Chondrocyte (in vitro differentiated cells): Measurements from ENCODE around the gene SYNRG. TPM values are rescaled to one million over a fixed set of nuclear protein-coding genes. Genes with fewer than 3 reads are reported as not detected.

Experiments
- DNase-seq: peaks from one replicate; pipeline ENCODE4 v3.0.0; 2021; ENCODE audit warnings: mixed read lengths, low spot score
- H3K27ac Mint-ChIP-seq: one replicate; pipeline ENCODE4 v1.8.0; 2021; ENCODE audit warnings: mild to moderate bottlenecking, moderate library complexity, mixed read lengths; ENCODE audit not compliant: unreplicated experiment
- H3K27me3 Mint-ChIP-seq: 2 replicates; pipeline ENCODE4 v1.8.0; 2021; ENCODE audit warnings: low read depth, mixed read lengths
- H3K36me3 Mint-ChIP-seq: 2 replicates; pipeline ENCODE4 v1.8.0; 2021; ENCODE audit warnings: low read depth, mixed read lengths
- H3K4me1 Mint-ChIP-seq: 2 replicates; pipeline ENCODE4 v1.8.0; 2021; ENCODE audit warnings: low read depth, mild to moderate bottlenecking, mixed read lengths
- H3K4me3 Mint-ChIP-seq: one replicate; pipeline ENCODE4 v1.8.0; 2021; ENCODE audit warnings: mild to moderate bottlenecking, moderate library complexity, mixed read lengths; ENCODE audit not compliant: unreplicated experiment
- H3K9me3 Mint-ChIP-seq: 2 replicates; pipeline ENCODE4 v1.8.0; 2021; ENCODE audit warnings: low read depth, mixed read lengths
- CTCF ChIP-seq: fragments of 200-600 bp; sonication (generic); IDR thresholded peaks from 2 replicates; pipeline ENCODE4 v1.5.0; 2021; ENCODE audit warnings: antibody characterized with exemption, mild to moderate bottlenecking, moderate library complexity
- total RNA-seq: library from RNA; stranded (reverse); gene quantifications from 3 replicates; pipeline ENCODE4 v1.2.1, GENCODE V29; 2021

The SYNRG gene
- total RNA-seq, 1 donor from 2014 or later: 35.1 TPM

DNA sequence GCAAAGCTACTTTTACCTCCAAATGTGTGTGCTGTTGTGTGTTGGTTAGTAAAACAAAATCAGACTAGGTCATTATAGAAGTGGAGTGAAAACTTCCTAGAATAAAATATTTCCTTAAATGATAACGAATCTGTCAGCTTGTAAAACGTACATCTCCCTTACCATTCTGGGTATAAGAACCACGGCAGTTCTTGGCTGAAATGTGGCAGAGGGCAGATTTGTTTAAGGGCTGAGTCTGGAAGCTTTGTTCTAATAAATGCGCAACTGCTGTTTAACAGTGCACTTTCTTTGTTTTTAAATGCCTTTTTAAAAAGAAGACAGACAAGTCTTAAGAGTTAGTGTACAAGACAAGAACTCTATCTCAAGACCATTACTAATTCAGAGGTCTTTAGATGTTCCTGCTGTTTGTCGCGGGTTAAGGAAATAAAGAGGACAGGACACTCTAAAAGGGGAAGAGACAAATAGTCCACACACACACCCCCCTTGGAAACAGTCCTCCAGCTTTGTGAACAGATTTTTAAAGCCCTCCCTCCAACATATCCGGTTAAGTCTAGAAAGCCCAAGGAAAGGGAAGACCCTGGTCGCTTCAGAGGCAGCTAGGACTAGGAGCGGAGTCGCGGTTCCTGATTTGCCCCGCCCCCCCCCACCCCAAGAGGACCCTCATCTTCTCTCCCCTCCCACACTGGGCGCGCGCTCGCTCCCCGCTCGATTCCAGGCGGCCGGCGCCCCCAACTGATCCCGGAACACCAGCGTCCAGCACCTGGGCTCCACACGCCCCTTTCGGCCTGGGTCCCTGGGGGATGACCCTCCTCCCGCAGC is 658 bp downstream of the SYNRG start:
- Mint-ChIP-seq H3K36me3 (peaks cover 2% of the 10 kb centered on the region), H3K4me1 (peaks cover 57% of the 10 kb centered on the region), H3K27ac (peak overlapping the region; percentile 93), H3K4me3 (peak overlapping the region; percentile 83), H3K9me3 (no peaks in the 10 kb centered on the region), H3K27me3 (no peaks in the 10 kb centered on the region)
- no peak for DNase-seq
- no peak for TF ChIP-seq CTCF

- Mint-ChIP-seq H3K4me3 (peak overlapping the region; percentile 83), H3K27me3 (no peaks in the 10 kb centered on the region), H3K36me3 (peaks cover 4% of the 10 kb centered on the region), H3K27ac (peak overlapping the region; percentile 93), H3K4me1 (peaks cover 59% of the 10 kb centered on the region), H3K9me3 (no peaks in the 10 kb centered on the region)
- no peak for TF ChIP-seq CTCF
- DNase-seq: no peak
Observed at GRCh38 chr17:37607637-37608331, 1.4 kb downstream of the SYNRG start.

DNA sequence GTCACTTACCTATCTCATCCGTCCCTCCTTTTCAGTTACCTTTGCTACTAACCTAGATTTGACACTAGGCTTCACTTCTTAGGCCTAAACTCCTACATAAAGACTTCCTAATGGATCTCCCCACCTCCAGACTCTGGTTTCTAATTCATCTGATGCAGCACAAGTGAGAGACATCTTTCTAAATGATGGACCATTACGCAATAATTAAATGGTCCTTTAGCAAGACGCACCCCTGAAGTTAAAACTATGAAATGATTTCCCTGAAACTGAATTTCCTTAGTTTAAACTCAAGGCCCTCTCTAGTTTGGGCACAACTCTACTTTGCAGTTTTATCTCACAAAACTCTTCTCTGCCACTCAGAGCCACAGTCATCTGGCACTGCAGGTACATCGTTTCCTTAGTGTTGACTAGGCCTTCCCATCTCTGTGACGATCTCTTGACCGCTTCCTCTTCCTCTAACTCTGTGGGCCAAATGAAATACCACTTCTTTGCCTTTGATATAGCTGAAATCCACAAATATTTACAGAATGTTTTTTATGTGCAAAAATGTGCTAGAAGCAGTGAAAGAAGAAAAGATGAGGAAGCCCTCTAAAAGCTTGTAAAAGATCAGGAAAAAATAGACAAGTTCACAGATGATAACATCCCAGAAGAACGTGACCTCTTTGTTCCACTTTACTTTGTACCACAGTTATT is 3.3 kb downstream of the SYNRG start:
- no peak for DNase-seq
- Mint-ChIP-seq H3K9me3 (no peaks in the 10 kb centered on the region), H3K36me3 (peaks cover 4% of the 10 kb centered on the region), H3K4me3 (no peak overlapping the region), H3K27ac (no peak overlapping the region), H3K4me1 (peaks cover 63% of the 10 kb centered on the region), H3K27me3 (no peaks in the 10 kb centered on the region)
- no peak for TF ChIP-seq CTCF

DNA sequence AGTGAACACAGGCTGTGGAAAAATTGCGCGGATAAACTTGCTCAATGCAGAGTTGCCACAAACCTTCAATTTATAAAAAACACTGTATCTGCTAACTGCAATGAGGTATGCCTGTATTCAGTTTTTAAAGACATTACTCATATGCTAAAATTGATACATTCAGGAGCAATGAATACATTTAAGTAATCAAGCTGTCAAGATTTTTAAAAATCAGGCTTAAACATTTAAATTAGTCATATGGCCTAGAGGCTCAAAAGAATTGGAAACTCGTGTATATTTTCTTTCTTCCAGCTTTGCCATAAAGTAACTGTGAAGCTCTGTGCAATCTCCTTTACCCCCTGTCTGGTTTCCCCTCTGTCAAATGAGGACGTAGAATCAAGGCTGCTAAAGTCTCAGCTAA is 4.1 kb downstream of the SYNRG start:
- Mint-ChIP-seq H3K4me3 (no peak overlapping the region), H3K4me1 (peaks cover 60% of the 10 kb centered on the region), H3K36me3 (peaks cover 4% of the 10 kb centered on the region), H3K27me3 (no peaks in the 10 kb centered on the region), H3K27ac (peak overlapping the region; percentile 34), H3K9me3 (no peaks in the 10 kb centered on the region)
- TF ChIP-seq CTCF: no peak
- DNase-seq: no peak

DNA sequence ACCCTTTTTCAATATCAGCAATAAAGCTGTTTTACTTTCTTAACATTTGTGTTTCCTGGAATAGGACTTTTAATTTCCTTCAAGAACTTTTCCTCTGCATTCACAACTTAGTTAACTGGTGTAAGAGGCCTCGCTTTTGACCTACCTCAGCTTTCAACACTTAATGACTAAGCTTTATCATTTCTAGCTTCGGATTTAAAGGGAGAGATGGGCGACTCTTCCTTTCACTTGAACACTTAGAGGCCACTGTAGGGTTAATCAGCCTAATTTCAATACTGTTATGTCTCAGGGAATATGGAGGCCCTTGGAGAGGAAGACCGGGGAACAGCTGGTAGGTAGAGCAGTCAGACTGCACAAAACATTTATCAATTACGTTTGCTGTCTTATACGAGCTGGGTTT is 4.7 kb downstream of the SYNRG start:
- TF ChIP-seq CTCF: no peak
- Mint-ChIP-seq H3K4me1 (peaks cover 55% of the 10 kb centered on the region), H3K27me3 (no peaks in the 10 kb centered on the region), H3K27ac (peak overlapping the region; percentile 38), H3K36me3 (peaks cover 6% of the 10 kb centered on the region), H3K4me3 (no peak overlapping the region), H3K9me3 (no peaks in the 10 kb centered on the region)
- no peak for DNase-seq
